Measurements from ENCODE around the gene GAS2L1. TPM values are rescaled to one million over a fixed set of nuclear protein-coding genes. Genes with fewer than 3 reads are reported as not detected.

Gene GAS2L1
- total RNA-seq, 1 experiment from 2014 or later, result 29.4 TPM

DNA sequence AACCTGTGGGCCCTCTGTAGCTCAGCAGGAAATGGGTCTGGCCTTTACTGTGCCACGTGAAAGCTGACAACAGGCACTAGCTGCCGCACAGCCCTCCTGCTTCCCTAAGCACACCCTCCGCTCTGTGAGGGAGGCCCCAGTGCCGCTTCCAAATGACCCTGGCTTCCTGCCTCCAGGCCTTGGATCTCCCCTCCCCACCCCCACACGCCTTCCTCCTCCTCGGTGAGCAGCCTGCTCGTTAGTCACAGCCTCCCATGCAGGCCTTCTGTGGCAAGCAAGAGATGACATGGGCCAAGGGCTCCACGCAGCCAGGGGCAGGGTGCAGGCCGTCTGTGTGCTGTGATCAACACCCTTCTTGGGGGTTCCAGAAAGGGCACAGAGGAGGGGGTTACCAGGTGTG, 24.3 kb downstream of the GAS2L1 start:
- Histone ChIP-seq H3K9ac (ENCODE audit: low read length) (no peak overlapping the region), H2AFZ (ENCODE audit: low read depth, low read length, poor library complexity, severe bottlenecking) (no peak overlapping the region), H3K27me3 (ENCODE audit: insufficient read depth, low read length) (no peaks in the 10 kb centered on the region), H3K27ac (ENCODE audit: low read depth, low read length) (no peak overlapping the region), H3K79me2 (ENCODE audit: insufficient read depth, low read length) (no peaks in the 10 kb centered on the region), H3K4me2 (ENCODE audit: low read length) (no peak overlapping the region), H3K36me3 (ENCODE audit: control insufficient read depth in 1 of 2, insufficient read depth in 2 of 2, low read length in 2 of 2) (peaks cover 0 to 10% of the 10 kb centered on the region in 2 experiments; a peak in 2 of 4 replicates), H3K4me3 (replicated peaks in 1 of 2; ENCODE audit: low read depth in 1 of 2, low read length in 2 of 2) (no peak overlapping the region), H4K20me1 (ENCODE audit: insufficient read depth) (no peaks in the 10 kb centered on the region), H3K9me3 (ENCODE audit: control insufficient read depth in 1 of 2, insufficient read depth in 1 of 2, low read depth in 1 of 2, low read length in 2 of 2) (no peaks in the 10 kb centered on the region), H3K9me2 (ENCODE audit: insufficient read depth) (no peaks in the 10 kb centered on the region), H3K4me1 (ENCODE audit: control insufficient read depth in 1 of 2, insufficient read depth in 2 of 2, low read length in 2 of 2) (peaks cover 0 to 6% of the 10 kb centered on the region in 2 experiments; a peak in 1 of 4 replicates)
- RAD21 ChIA-PET (ENCODE audit: low non-redundant PET in 1 of 2, low total read pairs in 2 of 2, uncharacterized antibody in 2 of 2, unreplicated experiment in 2 of 2), result no interaction called here
- CTCF ChIA-PET, result no interaction called here
- ATAC-seq (no peak), DNase-seq (ENCODE audit: low read depth, low spot score) (no peak)
- POLR2A ChIA-PET, result no interaction called here
- no TSS peak for BruUV-seq (replicated peaks)
- intact Hi-C loops (cut with micrococcal nuclease), result no loop called here
- TF ChIP-seq ZNF274 (IDR thresholded peaks at IDR 0.05; ENCODE audit: low read depth, low read length) (no peak), EZH2 (IDR thresholded peaks at IDR 0.05) (no peak), EZH2phosphoT487 (IDR thresholded peaks at IDR 0.05; ENCODE audit: borderline replicate concordance) (no peak), SP1 (IDR thresholded peaks at IDR 0.05; ENCODE audit: low read depth) (no peak), EGR1 (IDR thresholded peaks at IDR 0.05; ENCODE audit: low read depth) (no peak), POLR2AphosphoS5 (IDR thresholded peaks at IDR 0.05; ENCODE audit: low read depth, low read length) (no peak), ZFX (IDR thresholded peaks at IDR 0.05) (no peak), RAD21 (IDR thresholded peaks at IDR 0.05; ENCODE audit: low read depth) (no peak), POLR2A (IDR thresholded peaks at IDR 0.05; ENCODE audit: borderline replicate concordance, extremely low read depth, insufficient read depth, insufficient read length) (no peak)
- TF ChIP-seq, protein P1, sequence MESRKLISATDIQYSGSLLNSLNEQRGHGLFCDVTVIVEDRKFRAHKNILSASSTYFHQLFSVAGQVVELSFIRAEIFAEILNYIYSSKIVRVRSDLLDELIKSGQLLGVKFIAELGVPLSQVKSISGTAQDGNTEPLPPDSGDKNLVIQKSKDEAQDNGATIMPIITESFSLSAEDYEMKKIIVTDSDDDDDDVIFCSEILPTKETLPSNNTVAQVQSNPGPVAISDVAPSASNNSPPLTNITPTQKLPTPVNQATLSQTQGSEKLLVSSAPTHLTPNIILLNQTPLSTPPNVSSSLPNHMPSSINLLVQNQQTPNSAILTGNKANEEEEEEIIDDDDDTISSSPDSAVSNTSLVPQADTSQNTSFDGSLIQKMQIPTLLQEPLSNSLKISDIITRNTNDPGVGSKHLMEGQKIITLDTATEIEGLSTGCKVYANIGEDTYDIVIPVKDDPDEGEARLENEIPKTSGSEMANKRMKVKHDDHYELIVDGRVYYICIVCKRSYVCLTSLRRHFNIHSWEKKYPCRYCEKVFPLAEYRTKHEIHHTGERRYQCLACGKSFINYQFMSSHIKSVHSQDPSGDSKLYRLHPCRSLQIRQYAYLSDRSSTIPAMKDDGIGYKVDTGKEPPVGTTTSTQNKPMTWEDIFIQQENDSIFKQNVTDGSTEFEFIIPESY (IDR thresholded peaks at IDR 0.05; ENCODE audit: extremely low read depth, insufficient replicate concordance, low read length), result no peak
